ENCODE measurements around the gene VMP1.
"Not testable (repeated sequence)": the region's sequence is repeated elsewhere in the genome, so short reads cannot be mapped to it uniquely, and the experiment has no call there.

VMP1 gene

GRCh38 chr17:59863616-59864015, 156.2 kb downstream of the VMP1 start:
- DNase-seq (ENCODE audit: low read depth): no peak

DNA sequence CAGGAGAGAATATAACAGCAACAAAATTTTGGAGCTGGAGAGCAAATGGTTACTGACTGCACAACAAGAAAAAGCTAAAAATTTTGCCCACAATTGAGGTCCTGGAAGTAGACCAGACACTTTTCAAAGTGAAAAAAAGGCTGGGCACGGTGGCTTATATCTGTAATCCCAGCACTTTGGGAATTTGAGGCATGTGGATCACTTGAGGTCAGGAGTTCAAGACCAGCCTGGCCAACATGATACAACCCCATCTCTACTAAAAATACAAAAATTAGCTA, 162.4 kb downstream of the VMP1 start:
- no peak for DNase-seq (ENCODE audit: low read depth)

DNA sequence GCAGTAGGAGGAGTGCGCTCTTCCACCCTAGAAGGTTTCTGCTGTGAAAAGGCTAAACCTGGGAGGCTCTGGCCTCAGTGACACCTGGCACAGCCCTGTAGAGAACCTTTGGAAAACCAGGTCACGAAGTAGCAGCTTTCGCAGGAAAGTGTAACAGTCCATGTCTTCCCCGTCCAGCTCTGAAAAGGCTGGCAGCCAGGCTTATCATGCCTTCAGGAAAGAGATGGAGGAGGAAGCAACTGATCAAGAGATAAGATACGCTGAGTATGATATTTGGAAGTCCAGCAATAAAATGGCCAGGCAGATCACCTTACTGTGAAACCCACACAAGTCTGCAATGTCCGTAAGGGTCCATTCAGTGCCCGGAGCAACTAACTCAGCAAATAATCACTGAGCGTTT, 163.0 kb downstream of the VMP1 start:
- no peak for DNase-seq (ENCODE audit: low read depth)

- DNase-seq (ENCODE audit: low read depth): no peak
Observed at GRCh38 chr17:59872351-59872750, 164.9 kb downstream of the VMP1 start.

GRCh38 chr17:59873414-59873813, 166.0 kb downstream of the VMP1 start:
- DNase-seq (ENCODE audit: low read depth): not testable (repeated sequence)

DNA sequence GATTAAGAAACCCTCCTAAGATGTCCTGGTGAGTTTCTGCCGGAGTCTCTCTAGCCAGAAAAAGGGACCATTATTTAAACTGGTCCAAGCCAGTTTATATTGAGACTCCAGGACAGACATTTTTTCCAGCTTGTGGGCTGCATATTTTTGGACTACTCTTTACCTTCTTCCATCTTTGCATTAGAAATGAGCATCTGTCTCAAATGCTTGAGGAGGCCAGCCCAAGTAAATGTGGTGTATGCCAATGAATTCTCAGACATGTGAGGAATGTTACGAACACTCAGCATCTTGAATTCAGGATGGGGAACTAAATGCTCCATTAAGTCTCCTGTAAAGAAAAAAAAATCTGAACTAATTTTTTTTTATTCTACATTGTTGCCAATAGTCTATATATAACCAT, 166.9 kb downstream of the VMP1 start:
- DNase-seq (ENCODE audit: low read depth): no peak

DNA sequence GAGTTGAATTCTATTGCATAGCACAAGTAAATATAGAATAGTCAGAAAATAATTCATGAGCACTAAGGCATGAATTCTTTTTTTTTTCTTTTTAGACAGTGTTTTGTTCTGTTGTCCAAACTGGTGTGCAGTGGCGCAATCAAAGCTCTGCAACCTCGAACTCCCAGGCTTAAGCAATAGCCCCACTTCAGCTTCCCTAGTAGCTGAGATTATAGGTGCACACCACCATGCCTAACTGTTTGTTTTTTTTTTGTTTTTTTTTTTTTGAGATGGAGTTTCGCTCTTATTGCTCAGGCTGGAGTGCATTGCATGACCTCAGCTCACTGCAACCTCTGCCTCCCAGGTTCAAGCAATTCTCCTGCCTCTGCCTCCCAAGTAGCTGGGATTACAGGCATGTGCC, 168.7 kb downstream of the VMP1 start:
- DNase-seq (ENCODE audit: low read depth): no peak

DNA sequence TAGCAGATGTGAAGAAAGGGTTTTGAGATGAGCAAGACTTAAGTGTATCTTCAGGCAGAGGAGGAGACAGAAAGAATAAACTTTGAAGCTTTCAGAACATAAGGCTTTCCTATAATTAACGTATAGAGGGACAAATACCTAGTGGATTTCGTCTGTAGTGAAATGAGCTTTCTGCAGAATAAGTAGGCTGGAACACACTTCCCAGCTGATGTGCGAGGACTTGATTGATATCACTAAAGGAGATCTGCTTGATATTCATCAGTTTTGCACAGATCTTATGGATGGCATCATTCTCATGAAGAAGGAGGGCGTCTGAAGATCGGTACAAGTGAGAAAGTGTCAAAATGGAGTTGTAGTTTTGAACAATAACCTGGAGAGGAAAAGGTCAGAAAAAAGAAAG, 170.5 kb downstream of the VMP1 start:
- no peak for DNase-seq (ENCODE audit: low read depth)

DNA sequence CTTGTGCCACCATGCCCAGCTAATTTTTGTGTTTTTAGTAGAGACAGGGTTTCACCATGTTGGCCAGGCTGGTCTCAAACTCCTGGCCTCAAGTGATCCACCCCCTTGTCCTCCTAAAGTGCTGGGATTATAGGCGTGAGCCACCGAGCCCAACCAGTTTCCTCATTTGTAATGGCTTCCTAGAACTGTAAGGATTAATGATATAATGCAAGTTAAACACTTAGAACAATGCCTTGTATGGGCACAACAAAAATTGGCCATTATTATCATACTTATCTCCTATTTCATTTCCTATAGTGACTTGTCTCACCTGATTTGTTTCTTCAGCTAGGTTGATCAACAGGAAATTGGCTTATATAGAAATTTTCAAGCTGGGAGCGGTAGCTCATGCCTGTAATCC, 171.2 kb downstream of the VMP1 start:
- DNase-seq (ENCODE audit: low read depth): no peak

- no peak for DNase-seq (ENCODE audit: low read depth)
Observed at GRCh38 chr17:59884861-59885260, 177.4 kb downstream of the VMP1 start.

GRCh38 chr17:59888145-59888750, 180.8 kb downstream of the VMP1 start:
- DNase-seq (ENCODE audit: low read depth): no peak

GRCh38 chr17:59890720-59891119, 183.3 kb downstream of the VMP1 start:
- no peak for DNase-seq (ENCODE audit: low read depth)

All from CMK (cell line).